ENCODE data around the gene NCLN. TPM values are rescaled to one million over a fixed set of nuclear protein-coding genes. Genes with fewer than 3 reads are reported as not detected.

Gene NCLN
- total RNA-seq, 3 donors from 2014 or later = 52.6 to 103 (median 94.4) TPM

GRCh38 chr19:3236272-3236671 lies 50.5 kb downstream of the NCLN start:
- no peak overlapping the region for H3K4me3 ChIP-seq
- H3K4me1 ChIP-seq (ENCODE audit: low read depth) = no peaks in the 10 kb centered on the region
- H3K9me3 ChIP-seq = no peaks in the 10 kb centered on the region
- no peak for ATAC-seq
- H3K36me3 ChIP-seq (ENCODE audit: low read depth) = no peaks in the 10 kb centered on the region
- intact Hi-C loops (cut with DNase I, micrococcal nuclease) = no loop called here
- TF ChIP-seq CTCF (IDR thresholded peaks at IDR 0.05) = no peak
- DNase-seq = no peak

GRCh38 chr19:3238066-3238561 lies 52.4 kb downstream of the NCLN start:
- no peaks in the 10 kb centered on the region for H3K9me3 ChIP-seq
- intact Hi-C loops (cut with DNase I, micrococcal nuclease) = no loop called here
- H3K4me3 ChIP-seq = no peak overlapping the region
- H3K4me1 ChIP-seq (ENCODE audit: low read depth) = no peaks in the 10 kb centered on the region
- ATAC-seq (no peak), DNase-seq (no peak)
- no peak for TF ChIP-seq CTCF (IDR thresholded peaks at IDR 0.05)
- no peaks in the 10 kb centered on the region for H3K36me3 ChIP-seq (ENCODE audit: low read depth)

GRCh38 chr19:3239367-3239766 lies 53.6 kb downstream of the NCLN start:
- no peak overlapping the region for H3K4me3 ChIP-seq
- no peaks in the 10 kb centered on the region for H3K9me3 ChIP-seq
- intact Hi-C loops (cut with DNase I, micrococcal nuclease) = no loop called here
- ATAC-seq = no peak
- H3K36me3 ChIP-seq (ENCODE audit: low read depth) = no peaks in the 10 kb centered on the region
- TF ChIP-seq CTCF (IDR thresholded peaks at IDR 0.05) = no peak
- no peaks in the 10 kb centered on the region for H3K4me1 ChIP-seq (ENCODE audit: low read depth)
- DNase-seq = no peak

GRCh38 chr19:3243819-3244700 lies 58.3 kb downstream of the NCLN start:
- Histone ChIP-seq H3K4me3 (no peak overlapping the region), H3K9me3 (no peaks in the 10 kb centered on the region), H3K36me3 (ENCODE audit: low read depth) (no peaks in the 10 kb centered on the region), H3K4me1 (ENCODE audit: low read depth) (no peaks in the 10 kb centered on the region)
- peak; percentile 74 for ATAC-seq
- intact Hi-C loops (cut with DNase I, micrococcal nuclease) = no loop called here
- no peak for TF ChIP-seq CTCF (IDR thresholded peaks at IDR 0.05)
- DNase-seq = peak in 2 of 3 donors; percentile 58 to 80

GRCh38 chr19:3245050-3245449 lies 59.3 kb downstream of the NCLN start:
- no peak for DNase-seq
- Histone ChIP-seq H3K4me3 (no peak overlapping the region), H3K9me3 (no peaks in the 10 kb centered on the region), H3K4me1 (ENCODE audit: low read depth) (no peaks in the 10 kb centered on the region), H3K36me3 (ENCODE audit: low read depth) (no peaks in the 10 kb centered on the region)
- intact Hi-C loops (cut with DNase I, micrococcal nuclease) = no loop called here
- ATAC-seq = no peak
- TF ChIP-seq CTCF (IDR thresholded peaks at IDR 0.05) = no peak

Data from mucosa of descending colon (tissue), 3 donors.